PC-9 (cell line): Measurements from ENCODE around the gene RNF149. TPM values are rescaled to one million over a fixed set of nuclear protein-coding genes. Genes with fewer than 3 reads are reported as not detected.

Experiments used
- BruUV-seq: library from RNA; stranded (reverse); fragments of 400-500 nt; replicated peaks from 2 replicates; lab custom pipeline; 2021; lab: Mats Ljungman, UMichigan
- CTCF ChIA-PET: fragments of 300-600 bp; sonication (Branson Sonifier 250); formaldehyde crosslinking; loops from one replicate; lab custom pipeline; 2022; ENCODE audit warnings: antibody characterized with exemption; lab: Charles Lee
- POLR2A ChIA-PET: fragments of 300-600 bp; sonication (Branson Sonifier 250); formaldehyde crosslinking; loops from one replicate; lab custom pipeline; 2022; ENCODE audit warnings: antibody characterized with exemption; ENCODE audit not compliant: unreplicated experiment; lab: Charles Lee
- DNase-seq, 2 experiments: peaks; one replicate each; pipeline versions ENCODE4 v3.0.0 to v3.0.0-alpha.2; 2015 to 2022; ENCODE audit warnings: mixed read lengths in 1 of 2
- H2AFZ ChIP-seq: fragments of 200-600 bp; sonication (generic); 2 replicates; pipeline ENCODE4 v1.8.1; 2017; ENCODE audit warnings: antibody characterized with exemption
- H3F3A ChIP-seq: fragments of 200-600 bp; sonication (generic); 2 replicates; pipeline ENCODE4 v1.8.1; 2017; ENCODE audit warnings: antibody characterized with exemption, mild to moderate bottlenecking, low read depth; ENCODE audit not compliant: insufficient read depth
- H3K27ac ChIP-seq: fragments of 200-600 bp; sonication (generic); 2 replicates; pipeline ENCODE4 v1.6.1; 2016; ENCODE audit warnings: mixed run types
- H3K27me3 ChIP-seq: fragments of 200-600 bp; sonication (generic); 2 replicates; pipeline ENCODE4 v1.6.1; 2016; ENCODE audit warnings: low read depth, mixed run types; ENCODE audit not compliant: insufficient read depth
- H3K36me3 ChIP-seq: fragments of 200-600 bp; sonication (generic); 2 replicates; pipeline ENCODE4 v1.6.1; 2016; ENCODE audit warnings: low read depth, mixed run types
- H3K4me1 ChIP-seq: fragments of 200-600 bp; sonication (generic); replicated peaks from 2 replicates; pipeline ENCODE4 v1.6.1; 2016; ENCODE audit warnings: mixed run types; ENCODE audit not compliant: insufficient read depth
- H3K4me2 ChIP-seq: fragments of 200-600 bp; sonication (generic); 2 replicates; pipeline ENCODE4 v1.6.1; 2017; ENCODE audit warnings: mixed run types
- H3K4me3 ChIP-seq: fragments of 200-600 bp; sonication (generic); 2 replicates; pipeline ENCODE4 v1.6.1; 2016; ENCODE audit warnings: mixed run types
- H3K79me2 ChIP-seq: fragments of 200-600 bp; sonication (generic); 2 replicates; pipeline ENCODE4 v1.6.1; 2017; ENCODE audit warnings: low read depth, mixed run types
- H3K9me2 ChIP-seq: fragments of 200-600 bp; sonication (generic); 2 replicates; pipeline ENCODE4 v1.8.1; 2017; ENCODE audit warnings: mild to moderate bottlenecking; ENCODE audit not compliant: insufficient read depth
- H3K9me3 ChIP-seq: fragments of 200-600 bp; sonication (generic); 2 replicates; pipeline ENCODE4 v1.8.1; 2016; ENCODE audit warnings: low read depth; ENCODE audit not compliant: insufficient read depth
- H4K20me1 ChIP-seq: fragments of 200-600 bp; sonication (generic); 2 replicates; pipeline ENCODE4 v1.8.1; 2017; ENCODE audit not compliant: insufficient read depth
- CTCF ChIP-seq: fragments of 200-600 bp; sonication (generic); conservative IDR thresholded peaks from 2 replicates; pipeline ENCODE4 v1.6.1; 2017; ENCODE audit warnings: mixed run types, antibody characterized with exemption, mild to moderate bottlenecking, moderate library complexity
- EZH2 ChIP-seq: fragments of 200-600 bp; sonication (generic); IDR thresholded peaks from 2 replicates; pipeline ENCODE4 v1.8.0; 2017; ENCODE audit warnings: antibody characterized with exemption, low read depth
- intact Hi-C: fragments of 100-400 bp; cut with micrococcal nuclease; formaldehyde crosslinking; loops from one replicate; pipeline ENCODE4 v1.10.0; 2022; ENCODE audit not compliant: unreplicated experiment
- total RNA-seq: library from RNA; stranded (reverse); gene quantifications from 2 replicates; pipeline ENCODE4 v1.2.3, GENCODE V29; 2021

The RNF149 gene
- total RNA-seq, 1 experiment from 2014 or later = 58.6 TPM

- POLR2A ChIA-PET = interaction anchor here (0.6 to 1.1 kb wide), 3 partner anchors 20 to 155 kb away, joined by 3 to 5 read pairs (median 4); partner anchors contain the start of gene RNF149
- H2AFZ ChIP-seq = no peak overlapping the region; the same call in 1 of the 2 replicates
- peak overlapping the region; percentile 54 for H3K4me3 ChIP-seq
Observed at GRCh38 chr2:101328474-101329007, 20.0 kb upstream of the RNF149 start.

GRCh38 chr2:101327863-101328394 is 19.4 kb upstream of the RNF149 start:
- POLR2A ChIA-PET = interaction anchor here (0.6 to 1.1 kb wide), 3 partner anchors 19 to 156 kb away, joined by 3 to 5 read pairs (median 4); partner anchors contain the start of gene RNF149
- CTCF ChIA-PET = interaction anchor here (0.6 kb wide), 2 partner anchors 192 to 369 kb away, joined by 5 to 24 read pairs; no protein-coding TSS in a partner anchor
- intact Hi-C loops = loop anchor here (1.0 to 2.0 kb wide), 3 partner anchors 21 to 32 kb away; no protein-coding TSS in a partner anchor

More at GRCh38 chr2:101328474-101329007, 20.0 kb upstream of the RNF149 start:
- Histone ChIP-seq H3K27ac (peak overlapping the region; percentile 99), H3K9me3 (peaks cover 15% of the 10 kb centered on the region; the same call in 1 of the 2 replicates), H3K4me2 (peak overlapping the region; percentile 95), H3K79me2 (no peaks in the 10 kb centered on the region), H3K36me3 (0 out of 2 replicates have a peak, but pooled peaks cover 10% of the 10 kb centered on the region), H3K9me2 (no peaks in the 10 kb centered on the region), H3K27me3 (no peaks in the 10 kb centered on the region), H4K20me1 (no peaks in the 10 kb centered on the region), H3F3A (peaks cover 44% of the 10 kb centered on the region), H3K4me1 (peaks cover 49% of the 10 kb centered on the region)
- CTCF ChIA-PET = interaction anchor here (0.6 kb wide), 1 partner anchor 368 kb away, joined by 5 read pairs; no protein-coding TSS in a partner anchor
- TSS peak; percentile 34 for BruUV-seq
- DNase-seq = peak in 1 of 2 experiments; percentile 94
- no peak for TF ChIP-seq EZH2
- no peak for TF ChIP-seq CTCF
- intact Hi-C loops = loop anchor here (1.0 to 2.0 kb wide), 3 partner anchors 22 to 32 kb away; no protein-coding TSS in a partner anchor

More at GRCh38 chr2:101327863-101328394, 19.4 kb upstream of the RNF149 start:
- no peaks in the 10 kb centered on the region for H3K27me3 ChIP-seq
- DNase-seq = peak; percentile 79 to 97
- H3K9me2 ChIP-seq = no peaks in the 10 kb centered on the region
- peak overlapping the region; percentile 99 for H3K27ac ChIP-seq
- BruUV-seq = no TSS peak
- peaks cover 49% of the 10 kb centered on the region for H3K4me1 ChIP-seq
- H3K79me2 ChIP-seq = no peaks in the 10 kb centered on the region
- H3K4me3 ChIP-seq = peak overlapping the region; percentile 54
- peaks cover 15% of the 10 kb centered on the region; the same call in 1 of the 2 replicates for H3K9me3 ChIP-seq
- TF ChIP-seq CTCF (no peak), EZH2 (no peak)
- H3K36me3 ChIP-seq = 0 out of 2 replicates have a peak, but pooled peaks cover 10% of the 10 kb centered on the region
- H4K20me1 ChIP-seq = no peaks in the 10 kb centered on the region
- peak overlapping the region; percentile 95 for H3K4me2 ChIP-seq
- H2AFZ ChIP-seq = peak overlapping the region; percentile 58; the same call in 1 of the 2 replicates
- H3F3A ChIP-seq = peaks cover 44% of the 10 kb centered on the region
